AG04450 (cell line): ENCODE measurements around the gene XXYLT1. TPM values are rescaled to one million over a fixed set of nuclear protein-coding genes. Genes with fewer than 3 reads are reported as not detected.
"Not testable (repeated sequence)": the region's sequence is repeated elsewhere in the genome, so short reads cannot be mapped to it uniquely, and the experiment has no call there.

Source experiments
- CTCF ChIA-PET: fragments of 300-600, 350-600 bp; formaldehyde crosslinking; extraction: SDS; loops from one replicate; lab custom pipeline; 2022; ENCODE audit warnings: antibody characterized with exemption, inconsistent platforms; lab: Charles Lee
- POLR2A ChIA-PET: fragments of 350-600 bp; formaldehyde crosslinking; extraction: SDS; loops from one replicate; lab custom pipeline; 2021; ENCODE audit warnings: antibody characterized with exemption, inconsistent platforms; lab: Yijun Ruan, JAX
- DNase-seq: peaks from one replicate; pipeline ENCODE4 v3.0.0-alpha.2; 2011; ENCODE audit warnings: low read depth, low spot score
- H3K27ac ChIP-seq: one replicate; pipeline ENCODE4 v1.5.1; 2012; ENCODE audit warnings: low read depth, low read length, control low read depth
- H3K27me3 ChIP-seq: one replicate; pipeline ENCODE4 v1.6.0; 2012; ENCODE audit warnings: low read length; ENCODE audit not compliant: control insufficient read depth, insufficient read depth
- H3K4me3 ChIP-seq: 2 replicates; pipeline ENCODE4 v1.5.1; 2011; ENCODE audit warnings: mild to moderate bottlenecking, low read depth, low read length, control low read depth
- H3K9me3 ChIP-seq: 2 replicates; pipeline ENCODE4 v1.5.1; 2012; ENCODE audit warnings: low read length; ENCODE audit not compliant: control insufficient read depth, insufficient read depth
- CTCF ChIP-seq: IDR thresholded peaks from 2 replicates; pipeline ENCODE4 v1.5.1; 2011; ENCODE audit warnings: low read depth, low read length, control low read depth, inconsistent platforms
- polyA plus RNA-seq: library from polyadenylated mRNA; depleted of rRNA; stranded (reverse); fragments of >200 nt; gene quantifications from 2 replicates; pipeline ENCODE4 v1.2.3, GENCODE V29; 2011

The XXYLT1 gene
- polyA plus RNA-seq, 1 experiment: 16.5 TPM

- H3K27ac ChIP-seq: no peak overlapping the region
- H3K9me3 ChIP-seq: no peaks in the 10 kb centered on the region; the same call in 1 of the 2 replicates
- no peak for DNase-seq
- H3K27me3 ChIP-seq: peaks cover 49% of the 10 kb centered on the region
- CTCF ChIA-PET: no interaction called here
- POLR2A ChIA-PET: interaction anchor here (0.7 kb wide), 1 partner anchor 366 kb away, joined by 9 read pairs; no protein-coding TSS in a partner anchor
- TF ChIP-seq CTCF: no peak
- H3K4me3 ChIP-seq: no peak overlapping the region
These were observed 231.6 kb downstream of the XXYLT1 start for GRCh38 chr3:195039180-195039843.

- no peak for DNase-seq
- ChIA-PET POLR2A (no interaction called here), CTCF (no interaction called here)
- Histone ChIP-seq H3K4me3 (no peak overlapping the region), H3K9me3 (no peaks in the 10 kb centered on the region; the same call in 1 of the 2 replicates), H3K27me3 (peaks cover 47% of the 10 kb centered on the region), H3K27ac (no peak overlapping the region)
- TF ChIP-seq CTCF: no peak
These were observed 232.8 kb downstream of the XXYLT1 start for GRCh38 chr3:195038161-195038560.

GRCh38 chr3:195037586-195037985, 233.4 kb downstream of the XXYLT1 start:
- H3K9me3 ChIP-seq, POLR2A ChIA-PET, H3K4me3 ChIP-seq, H3K27ac ChIP-seq, DNase-seq, CTCF ChIA-PET: not testable (repeated sequence)
- peaks cover 41% of the 10 kb centered on the region for H3K27me3 ChIP-seq

- no peak for TF ChIP-seq CTCF
- Histone ChIP-seq H3K4me3 (no peak overlapping the region), H3K27ac (no peak overlapping the region), H3K27me3 (peaks cover 35% of the 10 kb centered on the region), H3K9me3 (no peaks in the 10 kb centered on the region; the same call in 1 of the 2 replicates)
- DNase-seq: no peak
- CTCF ChIA-PET: no interaction called here
- POLR2A ChIA-PET: no interaction called here
These were observed 234.0 kb downstream of the XXYLT1 start for GRCh38 chr3:195036974-195037373.

- POLR2A ChIA-PET: interaction anchor here (0.6 kb wide), 1 partner anchor 18 kb away, joined by 7 read pairs; no protein-coding TSS in a partner anchor
- no peak overlapping the region for H3K27ac ChIP-seq
- peaks cover 32% of the 10 kb centered on the region for H3K27me3 ChIP-seq
- H3K4me3 ChIP-seq: no peak overlapping the region
- H3K9me3 ChIP-seq: no peaks in the 10 kb centered on the region; the same call in 1 of the 2 replicates
- no peak for TF ChIP-seq CTCF
- no peak for DNase-seq
- CTCF ChIA-PET: no interaction called here
These were observed 234.4 kb downstream of the XXYLT1 start for GRCh38 chr3:195036574-195036973.
